CD4-positive, alpha-beta T cell treated with Interleukin-4 for 1 hour (primary cell): Measurements from ENCODE around the gene SULT6B1.

Experiments used
- DNase-seq, 2 donors: peaks; one replicate each; pipeline ENCODE4 v3.0.0-alpha.2; 2020 to 2022

The SULT6B1 gene

GRCh38 chr2:37146062-37146461 lies 42.4 kb downstream of the SULT6B1 start:
- no peak for DNase-seq

- no peak for DNase-seq
These were observed 44.5 kb downstream of the SULT6B1 start for GRCh38 chr2:37143974-37144373.

- DNase-seq: no peak
These were observed 45.9 kb downstream of the SULT6B1 start for GRCh38 chr2:37142546-37142945.

GRCh38 chr2:37132914-37133313 lies 55.6 kb downstream of the SULT6B1 start:
- no peak for DNase-seq

GRCh38 chr2:37125416-37125815 lies 63.1 kb downstream of the SULT6B1 start:
- DNase-seq: no peak

- no peak for DNase-seq
These were observed 69.3 kb downstream of the SULT6B1 start for GRCh38 chr2:37119157-37119556.
